A549 (cell line): ENCODE results near the gene FRMD4A. TPM values are rescaled to one million over a fixed set of nuclear protein-coding genes. Genes with fewer than 3 reads are reported as not detected.
"Not testable (repeated sequence)": the region's sequence is repeated elsewhere in the genome, so short reads cannot be mapped to it uniquely, and the experiment has no call there.

ENCODE experiments used
- ATAC-seq, 2 experiments: fragments of 200-7000 bp in 1 of 2; fragments of >200 bp in 1 of 2; cut with Nextera tagmentation in 1 of 2; cut with Tn5 transposase in 1 of 2; 3 replicates each; pipeline versions ENCODE4 v1.8.0 to v1.9.1; 2018 to 2020; ENCODE audit warnings: mild to moderate bottlenecking in 1 of 2, moderate library complexity in 1 of 2
- CTCF ChIA-PET: fragments of 300-600 bp; sonication (Branson Sonifier 250); formaldehyde crosslinking; extraction: SDS; loops from one replicate; lab custom pipeline; 2021; ENCODE audit warnings: antibody characterized with exemption, inconsistent platforms; lab: Yijun Ruan, JAX
- POLR2A ChIA-PET: fragments of 350-600 bp; formaldehyde crosslinking; extraction: SDS; loops from one replicate; lab custom pipeline; 2021; ENCODE audit warnings: antibody characterized with exemption, inconsistent platforms; lab: Yijun Ruan, JAX
- DNase-seq, 2 experiments: peaks; one replicate each; pipeline versions ENCODE4 v3.0.0 to v3.0.0-alpha.2; 2011 to 2016; ENCODE audit warnings: low read depth in 1 of 2, low spot score in 1 of 2
- FAIRE-seq: peaks from 2 replicates; lab custom pipeline; 2011; peaks lifted over from hg19 to GRCh38; lab: Jason Lieb, UNC
- H3K27ac ChIP-seq, 2 experiments: fragments of >200 bp; sonication (Bioruptor Twin); formaldehyde crosslinking; 3 replicates each; pipeline ENCODE4 v1.5.1; 2016 to 2017
- H3K4me1 ChIP-seq: fragments of >200 bp; sonication (Bioruptor Twin); formaldehyde crosslinking; 3 replicates; pipeline ENCODE4 v1.6.1; 2016
- H3K4me2 ChIP-seq: fragments of >200 bp; sonication (Bioruptor Twin); formaldehyde crosslinking; 3 replicates; pipeline ENCODE4 v1.6.1; 2016
- H3K4me3 ChIP-seq: fragments of >200 bp; sonication (Bioruptor Twin); formaldehyde crosslinking; 3 replicates; pipeline ENCODE4 v1.5.1; 2016
- H3K9me3 ChIP-seq: fragments of >200 bp; sonication (Bioruptor Twin); formaldehyde crosslinking; 3 replicates; pipeline ENCODE4 v1.6.1; 2016
- CBX2 ChIP-seq: fragments of 200-600 bp; sonication (generic); IDR thresholded peaks from 2 replicates; pipeline ENCODE4 v1.6.1; 2016; ENCODE audit warnings: low read depth, mild to moderate bottlenecking, borderline replicate concordance
- CBX8 ChIP-seq: fragments of 200-600 bp; sonication (generic); IDR thresholded peaks from 2 replicates; pipeline ENCODE4 v1.6.1; 2016
- CEBPB ChIP-seq, 2 experiments: fragments of >200 bp in 1 of 2; sonication (Bioruptor Twin) in 1 of 2; formaldehyde crosslinking in 1 of 2; IDR thresholded peaks; 2 replicates each; pipeline ENCODE4 v1.6.1; 2012 to 2016
- EHMT2 ChIP-seq: fragments of 200-600 bp; sonication (generic); IDR thresholded peaks from 2 replicates; pipeline ENCODE4 v1.6.1; 2016; ENCODE audit warnings: antibody characterized with exemption, low read depth, mild to moderate bottlenecking, moderate library complexity
- EP300 ChIP-seq, 2 experiments: fragments of >200 bp; sonication (Bioruptor Twin); formaldehyde crosslinking; IDR thresholded peaks; 2 replicates in 1 of 2; 3 replicates in 1 of 2; pipeline ENCODE4 v1.6.1; 2016 to 2017
- FOSB ChIP-seq: fragments of 250-450 bp; sonication (Bioruptor Pico); IDR thresholded peaks from 2 replicates; pipeline ENCODE4 v1.5.0; 2020; ENCODE audit warnings: mild to moderate bottlenecking, moderate library complexity
- FOSL2 ChIP-seq, 2 experiments: fragments of 450-650 bp in 1 of 2; fragments of >200 bp in 1 of 2; sonication (Bioruptor Twin) in 1 of 2; formaldehyde crosslinking; IDR thresholded peaks; 2 replicates each; pipeline versions ENCODE4 v1.5.0 to v1.6.1; 2016 to 2020; ENCODE audit warnings: mild to moderate bottlenecking in 1 of 2, moderate library complexity in 1 of 2
- FOXS1 ChIP-seq: fragments of 250-450 bp; sonication (Bioruptor Pico); IDR thresholded peaks from 2 replicates; pipeline ENCODE4 v1.5.0; 2020; ENCODE audit warnings: mild to moderate bottlenecking, moderate library complexity
- GATA3 ChIP-seq: IDR thresholded peaks from 2 replicates; pipeline ENCODE4 v1.6.1; 2012; ENCODE audit warnings: borderline replicate concordance
- HDAC2 ChIP-seq: fragments of 200-600 bp; sonication (generic); IDR thresholded peaks from 2 replicates; pipeline ENCODE4 v1.6.1; 2016
- HOXB13 ChIP-seq: fragments of 250-450 bp; sonication (Bioruptor Pico); IDR thresholded peaks from 2 replicates; pipeline ENCODE4 v1.5.0; 2020; ENCODE audit warnings: low read depth, mild to moderate bottlenecking, moderate library complexity
- JUNB ChIP-seq: fragments of >200 bp; sonication (Bioruptor Twin); formaldehyde crosslinking; IDR thresholded peaks from 2 replicates; pipeline ENCODE4 v1.6.1; 2016
- MAFK ChIP-seq: fragments of 450-650 bp; IDR thresholded peaks from 2 replicates; pipeline ENCODE4 v1.6.1; 2014; ENCODE audit not compliant: partially characterized antibody
- MAZ ChIP-seq: fragments of 150-350 bp; IDR thresholded peaks from 2 replicates; pipeline ENCODE4 v1.6.1; 2014; ENCODE audit warnings: antibody characterized with exemption, low read depth, low read length, borderline replicate concordance
- MYC ChIP-seq: IDR thresholded peaks from 2 replicates; pipeline ENCODE4 v1.6.1; 2012; ENCODE audit warnings: mild to moderate bottlenecking, inconsistent platforms, low read length, improper control_type of control experiment, borderline replicate concordance
- NFE2L2 ChIP-seq: fragments of 150-350 bp; conservative IDR thresholded peaks from 2 replicates; pipeline ENCODE4 v1.6.1; 2014; ENCODE audit warnings: low read length
- NR3C1 ChIP-seq: fragments of >200 bp; sonication (Bioruptor Twin); formaldehyde crosslinking; IDR thresholded peaks from 3 replicates; pipeline ENCODE4 v1.6.1; 2017
- RAD21 ChIP-seq, 2 experiments: fragments of >200 bp in 1 of 2; sonication (Bioruptor Twin) in 1 of 2; formaldehyde crosslinking in 1 of 2; IDR thresholded peaks in 1 of 2; conservative IDR thresholded peaks in 1 of 2; 2 replicates in 1 of 2; 3 replicates in 1 of 2; pipeline ENCODE4 v1.6.1; 2012 to 2018; ENCODE audit warnings: inconsistent platforms in 1 of 2
- RARB ChIP-seq: fragments of 250-450 bp; sonication (Bioruptor Pico); IDR thresholded peaks from 2 replicates; pipeline ENCODE4 v1.8.0; 2021; ENCODE audit warnings: mild to moderate bottlenecking, moderate library complexity
- RFX5 ChIP-seq: fragments of 450-650 bp; IDR thresholded peaks from 2 replicates; pipeline ENCODE4 v1.7.1; 2014; ENCODE audit warnings: antibody characterized with exemption, mild to moderate bottlenecking, moderate library complexity
- SREBF2 ChIP-seq: fragments of 450-650 bp; IDR thresholded peaks from 2 replicates; pipeline ENCODE4 v1.6.1; 2014; ENCODE audit warnings: mild to moderate bottlenecking, moderate library complexity
- WGBS: methylation state at CpG from one replicate; pipeline ENCODE4 v1.1.6; 2017; ENCODE audit errors: missing lambda C conversion rate; 5-methylcytosine and 5-hydroxymethylcytosine counted together
- polyA plus RNA-seq, 4 experiments: library from polyadenylated mRNA; depleted of rRNA in 3 of 4; stranded (reverse); fragments of >200 nt; fragmentation: RNase III in 1 of 4; extraction: RNeasy Plus Mini Kit Qiagen cat#74134 plus additional on column Dnase treatment in 1 of 4; gene quantifications; 2 replicates in 3 of 4; 3 replicates in 1 of 4; pipeline ENCODE4 v1.2.3, GENCODE V29; 2011 to 2017
- TF ChIP-seq, protein P1 (sequence below): fragments of 450-650 bp; IDR thresholded peaks from 2 replicates; pipeline ENCODE4 v1.6.1; 2014; ENCODE audit warnings: antibody characterized with exemption
- TF ChIP-seq, protein P2 (sequence below): IDR thresholded peaks from 2 replicates; pipeline ENCODE4 v1.6.1; 2012; ENCODE audit warnings: low read depth, borderline replicate concordance
- TF ChIP-seq, protein P3 (sequence below): fragments of 150-350 bp; IDR thresholded peaks from 2 replicates; pipeline ENCODE4 v1.6.1; 2014; ENCODE audit warnings: low read depth, mild to moderate bottlenecking, low read length

Gene FRMD4A
- polyA plus RNA-seq, 2 of the 4 experiments (the other 2 are of a cell fraction): 2.5 to 4.7 TPM

DNA sequence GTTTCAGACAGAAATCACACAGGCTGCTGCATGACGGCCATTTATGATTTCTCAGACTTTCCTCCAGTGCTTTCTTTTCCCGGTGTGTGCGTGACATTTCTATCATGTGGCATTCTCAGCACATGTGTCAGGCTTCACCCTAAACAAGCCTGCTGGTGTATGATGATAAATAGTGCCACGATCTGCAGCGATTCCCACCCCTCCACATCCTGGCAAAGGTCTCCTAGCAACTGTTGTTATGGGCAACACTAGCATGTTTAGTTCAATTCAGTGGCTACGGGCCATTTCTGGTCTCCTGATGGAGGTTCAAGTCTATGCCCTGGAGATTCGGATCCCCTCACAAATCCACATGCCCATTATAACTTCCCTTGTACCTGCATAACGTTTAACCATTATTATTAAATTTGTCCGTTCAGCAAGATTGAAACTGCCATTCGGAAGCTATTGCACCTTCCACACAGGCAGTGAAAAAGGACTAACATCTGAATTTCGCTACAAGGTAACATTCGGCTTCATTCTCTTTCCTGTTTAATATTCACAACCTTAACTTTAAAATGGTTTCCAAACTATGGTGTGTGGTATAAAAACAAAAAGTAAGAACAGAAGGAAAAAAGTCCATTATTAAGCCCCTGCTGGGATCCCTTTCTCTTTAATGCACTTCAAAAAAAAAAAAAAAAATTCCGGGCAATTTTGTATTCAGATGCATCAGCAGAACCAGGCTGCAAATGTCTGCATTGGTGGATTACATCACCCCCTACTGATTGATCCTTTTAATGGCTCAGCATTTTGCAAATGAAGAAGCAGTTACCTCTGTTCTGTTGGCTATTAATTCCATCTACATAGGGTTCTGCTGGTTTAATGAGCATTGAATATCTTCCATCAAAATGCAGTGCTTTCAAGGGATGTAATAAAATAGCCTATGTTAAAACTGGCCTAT, 90.2 kb downstream of the FRMD4A start:
- Histone ChIP-seq H3K4me3 (no peak overlapping the region), H3K4me2 (no peak overlapping the region)
- peak in 1 of 2 experiments; percentile 11 for DNase-seq
- no peak for TF ChIP-seq HOXB13 (CRISPR knock-in tag)
- peak; percentile 45 for TF ChIP-seq MAFK
- no peak for TF ChIP-seq RARB (CRISPR knock-in tag)
- TF ChIP-seq, all 56 proteins: peak for 1
- ATAC-seq (no peak), FAIRE-seq (no peak)
- no peak overlapping the region for H3K27ac ChIP-seq
- ChIA-PET POLR2A (no interaction called here), CTCF (interaction anchor here (0.9 kb wide), 1 partner anchor 149 kb away, joined by 4 read pairs; no protein-coding TSS in a partner anchor)
- WGBS: 25% methylated on average over 13 of the region's 13 CpGs
- peaks cover 10% of the 10 kb centered on the region; the same call in 2 of the 3 replicates for H3K4me1 ChIP-seq
- no peaks in the 10 kb centered on the region for H3K9me3 ChIP-seq

DNA sequence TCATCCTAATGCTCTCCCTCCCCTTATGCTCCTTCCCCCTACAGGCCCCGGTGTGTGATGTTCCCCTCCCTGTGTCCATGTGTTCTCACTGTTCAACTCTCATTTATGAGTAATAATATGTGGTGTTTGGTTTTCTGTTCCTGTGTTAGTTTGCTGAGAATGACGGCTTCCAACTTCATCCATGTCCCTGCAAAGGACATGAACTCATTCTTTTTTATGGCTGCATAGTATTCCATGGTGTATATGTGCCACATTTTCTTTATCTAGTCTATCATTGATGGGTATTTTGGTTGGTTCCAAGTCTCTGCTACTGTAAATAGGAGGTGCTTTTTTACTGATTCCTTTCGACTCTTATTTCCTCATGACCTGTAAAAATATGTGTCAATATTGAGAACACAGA, 92.1 kb downstream of the FRMD4A start:
- POLR2A ChIA-PET, H3K9me3 ChIP-seq, H3K4me2 ChIP-seq, ATAC-seq, FAIRE-seq, H3K4me1 ChIP-seq, DNase-seq, CTCF ChIA-PET, H3K27ac ChIP-seq, H3K4me3 ChIP-seq: not testable (repeated sequence)
- WGBS: 32% methylated on average over 3 of the region's 3 CpGs

DNA sequence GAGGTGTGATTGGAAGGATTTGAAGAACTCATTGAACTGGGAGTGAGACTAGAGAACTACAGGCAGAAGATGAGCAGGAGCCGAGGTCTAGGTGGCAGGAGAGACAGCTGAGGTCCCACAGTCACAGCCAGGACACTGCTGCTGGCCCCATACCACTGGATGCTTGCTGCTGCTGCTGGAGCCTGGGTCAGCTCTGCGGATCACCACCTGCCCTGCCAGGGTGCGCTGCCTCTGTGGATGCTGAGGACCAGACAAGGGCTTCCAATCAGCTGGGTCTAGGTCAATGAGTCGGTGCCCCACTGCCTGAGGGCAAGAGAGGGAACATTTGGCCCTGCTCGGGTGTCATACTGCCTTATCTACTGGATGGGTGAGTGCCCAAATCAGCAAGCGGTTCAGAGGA, 94.4 kb downstream of the FRMD4A start:
- FAIRE-seq (no peak), DNase-seq (no peak), ATAC-seq (no peak)
- no peak for TF ChIP-seq HDAC2
- TF ChIP-seq FOXS1 (CRISPR knock-in tag): no peak
- TF ChIP-seq CBX2: no peak
- no peak for TF ChIP-seq GATA3
- no peak for TF ChIP-seq JUNB
- no peak for TF ChIP-seq NR3C1
- TF ChIP-seq SREBF2: no peak
- no peaks in the 10 kb centered on the region for H3K9me3 ChIP-seq
- H3K4me3 ChIP-seq: no peak overlapping the region
- ChIA-PET POLR2A (no interaction called here), CTCF (no interaction called here)
- H3K4me2 ChIP-seq: no peak overlapping the region
- WGBS: 0% methylated on average over 3 of the region's 6 CpGs
- no peak overlapping the region for H3K27ac ChIP-seq
- no peaks in the 10 kb centered on the region for H3K4me1 ChIP-seq

DNA sequence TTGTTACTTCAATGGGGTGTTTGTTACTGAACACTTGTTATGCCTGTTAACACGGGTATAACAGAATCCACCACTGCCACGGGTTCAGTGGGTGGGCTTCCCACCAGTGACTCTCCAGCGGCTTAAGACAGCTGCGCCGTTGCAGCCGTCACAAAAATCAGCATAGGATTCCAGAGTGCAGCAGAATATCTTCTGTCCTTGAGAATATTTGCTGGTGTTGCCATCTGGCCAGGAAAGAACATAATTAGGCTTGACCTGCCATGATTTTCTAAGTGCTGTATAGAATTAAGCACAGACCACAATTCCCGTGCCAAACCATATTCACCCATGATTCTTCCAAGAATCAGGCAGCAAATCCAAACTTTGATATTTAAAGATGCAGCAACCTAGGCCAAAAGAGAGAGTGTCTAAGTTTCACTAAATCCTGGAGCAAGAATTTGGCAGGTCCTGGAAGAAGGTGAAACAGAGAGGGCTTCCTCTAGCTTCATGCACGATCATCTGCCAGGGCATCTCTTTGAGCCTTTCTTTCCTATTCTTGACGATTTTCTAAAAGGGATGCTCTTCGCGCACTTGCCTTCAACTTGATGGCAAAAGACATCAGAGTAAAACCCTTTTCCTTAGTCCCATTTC, 95.0 kb downstream of the FRMD4A start:
- POLR2A ChIA-PET: no interaction called here
- no peak for ATAC-seq
- CTCF ChIA-PET: no interaction called here

More for the DNA sequence above, 95.0 kb downstream of the FRMD4A start:
- Histone ChIP-seq H3K4me2 (no peak overlapping the region), H3K27ac (no peak overlapping the region), H3K9me3 (peaks cover 2% of the 10 kb centered on the region; the same call in 1 of the 3 replicates), H3K4me3 (no peak overlapping the region), H3K4me1 (no peaks in the 10 kb centered on the region)
- no peak for TF ChIP-seq MYC
- TF ChIP-seq RFX5: no peak
- TF ChIP-seq, protein P1, sequence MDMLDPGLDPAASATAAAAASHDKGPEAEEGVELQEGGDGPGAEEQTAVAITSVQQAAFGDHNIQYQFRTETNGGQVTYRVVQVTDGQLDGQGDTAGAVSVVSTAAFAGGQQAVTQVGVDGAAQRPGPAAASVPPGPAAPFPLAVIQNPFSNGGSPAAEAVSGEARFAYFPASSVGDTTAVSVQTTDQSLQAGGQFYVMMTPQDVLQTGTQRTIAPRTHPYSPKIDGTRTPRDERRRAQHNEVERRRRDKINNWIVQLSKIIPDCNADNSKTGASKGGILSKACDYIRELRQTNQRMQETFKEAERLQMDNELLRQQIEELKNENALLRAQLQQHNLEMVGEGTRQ: no peak
- no peak for TF ChIP-seq EHMT2
- TF ChIP-seq, protein P2, sequence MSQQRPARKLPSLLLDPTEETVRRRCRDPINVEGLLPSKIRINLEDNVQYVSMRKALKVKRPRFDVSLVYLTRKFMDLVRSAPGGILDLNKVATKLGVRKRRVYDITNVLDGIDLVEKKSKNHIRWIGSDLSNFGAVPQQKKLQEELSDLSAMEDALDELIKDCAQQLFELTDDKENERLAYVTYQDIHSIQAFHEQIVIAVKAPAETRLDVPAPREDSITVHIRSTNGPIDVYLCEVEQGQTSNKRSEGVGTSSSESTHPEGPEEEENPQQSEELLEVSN: no peak
- no peak for TF ChIP-seq FOSB (CRISPR knock-in tag)
- TF ChIP-seq MAZ: no peak
- TF ChIP-seq CBX8: no peak
- no peak for TF ChIP-seq RAD21 (conservative IDR thresholded peaks at IDR 0.05 in 1 of 2, IDR thresholded peaks at IDR 0.05 in 1 of 2)
- TF ChIP-seq CEBPB (IDR thresholded peaks at IDR 0.05): no peak
- TF ChIP-seq NFE2L2: no peak
- TF ChIP-seq EP300 (IDR thresholded peaks at IDR 0.05): no peak
- TF ChIP-seq FOSL2 (IDR thresholded peaks at IDR 0.05): no peak
- TF ChIP-seq FOSL2 (CRISPR knock-in tag; IDR thresholded peaks at IDR 0.05): no peak
- TF ChIP-seq, protein P3, sequence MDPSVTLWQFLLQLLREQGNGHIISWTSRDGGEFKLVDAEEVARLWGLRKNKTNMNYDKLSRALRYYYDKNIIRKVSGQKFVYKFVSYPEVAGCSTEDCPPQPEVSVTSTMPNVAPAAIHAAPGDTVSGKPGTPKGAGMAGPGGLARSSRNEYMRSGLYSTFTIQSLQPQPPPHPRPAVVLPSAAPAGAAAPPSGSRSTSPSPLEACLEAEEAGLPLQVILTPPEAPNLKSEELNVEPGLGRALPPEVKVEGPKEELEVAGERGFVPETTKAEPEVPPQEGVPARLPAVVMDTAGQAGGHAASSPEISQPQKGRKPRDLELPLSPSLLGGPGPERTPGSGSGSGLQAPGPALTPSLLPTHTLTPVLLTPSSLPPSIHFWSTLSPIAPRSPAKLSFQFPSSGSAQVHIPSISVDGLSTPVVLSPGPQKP: no peak
- 37% methylated on average over 11 of the region's 11 CpGs for WGBS
- FAIRE-seq (no peak), DNase-seq (no peak)
